Measurements from ENCODE around the gene NUDT11. TPM values are rescaled to one million over a fixed set of nuclear protein-coding genes. Genes with fewer than 3 reads are reported as not detected.

Gene NUDT11
- total RNA-seq, 1 donor: 17.4 TPM

GRCh38 chrX:51456246-51456645 is 40.1 kb downstream of the NUDT11 start:
- Histone ChIP-seq H3K27ac (ENCODE audit: low read depth, low read length) (no peak overlapping the region), H2AFZ (ENCODE audit: low read length) (no peak overlapping the region), H3K4me1 (ENCODE audit: insufficient read depth, low read length) (no peaks in the 10 kb centered on the region), H3K79me2 (ENCODE audit: insufficient read depth, low read length) (no peaks in the 10 kb centered on the region), H4K20me1 (ENCODE audit: insufficient read depth, low read length) (no peaks in the 10 kb centered on the region), H3K4me2 (ENCODE audit: insufficient read depth, low read length) (no peak overlapping the region), H3K4me3 (ENCODE audit: insufficient read depth, low read length) (no peak overlapping the region), H3K9me3 (ENCODE audit: low read depth, low read length) (no peaks in the 10 kb centered on the region), H3K36me3 (ENCODE audit: insufficient read depth, low read length) (no peaks in the 10 kb centered on the region), H3K27me3 (ENCODE audit: insufficient read depth, low read length) (peaks cover 6% of the 10 kb centered on the region)
- DNase-seq (ENCODE audit: insufficient read length, low spot score, missing footprints): no peak
- TF ChIP-seq, protein P1, sequence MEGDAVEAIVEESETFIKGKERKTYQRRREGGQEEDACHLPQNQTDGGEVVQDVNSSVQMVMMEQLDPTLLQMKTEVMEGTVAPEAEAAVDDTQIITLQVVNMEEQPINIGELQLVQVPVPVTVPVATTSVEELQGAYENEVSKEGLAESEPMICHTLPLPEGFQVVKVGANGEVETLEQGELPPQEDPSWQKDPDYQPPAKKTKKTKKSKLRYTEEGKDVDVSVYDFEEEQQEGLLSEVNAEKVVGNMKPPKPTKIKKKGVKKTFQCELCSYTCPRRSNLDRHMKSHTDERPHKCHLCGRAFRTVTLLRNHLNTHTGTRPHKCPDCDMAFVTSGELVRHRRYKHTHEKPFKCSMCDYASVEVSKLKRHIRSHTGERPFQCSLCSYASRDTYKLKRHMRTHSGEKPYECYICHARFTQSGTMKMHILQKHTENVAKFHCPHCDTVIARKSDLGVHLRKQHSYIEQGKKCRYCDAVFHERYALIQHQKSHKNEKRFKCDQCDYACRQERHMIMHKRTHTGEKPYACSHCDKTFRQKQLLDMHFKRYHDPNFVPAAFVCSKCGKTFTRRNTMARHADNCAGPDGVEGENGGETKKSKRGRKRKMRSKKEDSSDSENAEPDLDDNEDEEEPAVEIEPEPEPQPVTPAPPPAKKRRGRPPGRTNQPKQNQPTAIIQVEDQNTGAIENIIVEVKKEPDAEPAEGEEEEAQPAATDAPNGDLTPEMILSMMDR (IDR thresholded peaks at IDR 0.05; ENCODE audit: extremely low read depth, low read depth, low read length): no peak

DNA sequence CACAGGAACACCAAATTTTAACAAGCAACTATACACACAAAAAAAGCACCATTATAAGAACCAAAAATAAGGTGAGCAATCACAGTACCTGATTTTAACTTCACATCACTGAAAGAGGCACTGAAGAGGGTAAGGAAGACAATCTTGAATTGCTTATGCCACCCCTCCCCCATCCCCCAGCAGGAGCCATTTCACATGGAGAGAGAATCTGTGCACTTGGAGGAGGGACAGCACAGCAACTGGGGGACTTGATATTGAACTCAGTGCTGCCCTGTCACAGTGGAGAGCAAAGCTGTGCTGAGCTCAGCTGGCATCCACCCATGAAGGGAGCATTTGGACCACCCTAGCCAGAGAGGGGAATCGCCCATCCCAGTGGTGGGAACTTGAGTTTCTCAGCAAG is 56.0 kb downstream of the NUDT11 start:
- no peak overlapping the region for H3K27ac ChIP-seq (ENCODE audit: low read depth, low read length)
- DNase-seq (ENCODE audit: insufficient read length, low spot score, missing footprints): no peak
- no peaks in the 10 kb centered on the region for H3K4me1 ChIP-seq (ENCODE audit: insufficient read depth, low read length)
- no peak overlapping the region for H3K4me2 ChIP-seq (ENCODE audit: insufficient read depth, low read length)
- no peak overlapping the region for H3K4me3 ChIP-seq (ENCODE audit: insufficient read depth, low read length)
- peaks cover 4% of the 10 kb centered on the region for H3K27me3 ChIP-seq (ENCODE audit: insufficient read depth, low read length)
- H2AFZ ChIP-seq (ENCODE audit: low read length): no peak overlapping the region
- H4K20me1 ChIP-seq (ENCODE audit: insufficient read depth, low read length): no peaks in the 10 kb centered on the region
- TF ChIP-seq, protein P1 (IDR thresholded peaks at IDR 0.05; ENCODE audit: extremely low read depth, low read depth, low read length): no peak
- H3K9me3 ChIP-seq (ENCODE audit: low read depth, low read length): no peaks in the 10 kb centered on the region
- H3K79me2 ChIP-seq (ENCODE audit: insufficient read depth, low read length): no peaks in the 10 kb centered on the region
- H3K36me3 ChIP-seq (ENCODE audit: insufficient read depth, low read length): no peaks in the 10 kb centered on the region

Other genes with a start within 250 kb of the NUDT11 start
- 2.5 and 2.7 TPM in 2 replicates for gene NUDT10, start 163.8 kb downstream of the NUDT11 start, total RNA-seq
- not detected in 2 replicates for gene CENPVL3, start 122.3 kb upstream of the NUDT11 start, total RNA-seq
- gene CENPVL2, start 186.2 kb upstream of the NUDT11 start, total RNA-seq: not detected in 2 replicates
- not detected in 2 replicates for gene CENPVL1, start 213.9 kb upstream of the NUDT11 start, total RNA-seq
- 6.5 and 7.2 TPM in 2 replicates for gene GSPT2, start 246.8 kb upstream of the NUDT11 start, total RNA-seq